HL-60 (cell line): ENCODE data around the gene ZNF280D.

Source experiments
- DNase-seq, 2 experiments: peaks; one replicate each; pipeline ENCODE4 v3.0.0-alpha.2; 2010 to 2020; ENCODE audit warnings: low read depth in 1 of 2, low spot score in 1 of 2
- H3K27ac ChIP-seq: fragments of 250-450 bp; sonication (Bioruptor Pico); replicated peaks from 2 replicates; pipeline ENCODE4 v1.5.1; 2020; ENCODE audit warnings: mild to moderate bottlenecking, moderate library complexity
- H3K27me3 ChIP-seq: fragments of 250-450 bp; sonication (Bioruptor Pico); 2 replicates; pipeline ENCODE4 v1.5.1; 2021; ENCODE audit warnings: mild to moderate bottlenecking, moderate library complexity; ENCODE audit not compliant: insufficient read depth, poor library complexity, severe bottlenecking
- H3K4me3 ChIP-seq: replicated peaks from 2 replicates; pipeline ENCODE4 v1.5.1; 2011; ENCODE audit warnings: mild to moderate bottlenecking, control low read depth, low read length; ENCODE audit not compliant: insufficient read depth
- GABPA ChIP-seq: IDR thresholded peaks from 2 replicates; pipeline ENCODE4 v1.6.1; 2012; ENCODE audit warnings: low read depth
- POLR2AphosphoS5 ChIP-seq: IDR thresholded peaks from 2 replicates; pipeline ENCODE4 v1.6.1; 2012; ENCODE audit warnings: low read depth
- SPI1 ChIP-seq: IDR thresholded peaks from 2 replicates; pipeline ENCODE4 v1.6.1; 2012; ENCODE audit warnings: low read depth, mild to moderate bottlenecking, borderline replicate concordance
- TF ChIP-seq, protein P1 (sequence below): IDR thresholded peaks from one replicate; pipeline ENCODE4 v1.5.1; 2011; ENCODE audit warnings: low read length, control low read depth, inconsistent platforms; ENCODE audit not compliant: insufficient read depth
- TF ChIP-seq, protein P2 (sequence below): IDR thresholded peaks from 2 replicates; pipeline ENCODE4 v1.6.1; 2012; ENCODE audit warnings: low read depth; ENCODE audit not compliant: insufficient replicate concordance

Gene ZNF280D

DNA sequence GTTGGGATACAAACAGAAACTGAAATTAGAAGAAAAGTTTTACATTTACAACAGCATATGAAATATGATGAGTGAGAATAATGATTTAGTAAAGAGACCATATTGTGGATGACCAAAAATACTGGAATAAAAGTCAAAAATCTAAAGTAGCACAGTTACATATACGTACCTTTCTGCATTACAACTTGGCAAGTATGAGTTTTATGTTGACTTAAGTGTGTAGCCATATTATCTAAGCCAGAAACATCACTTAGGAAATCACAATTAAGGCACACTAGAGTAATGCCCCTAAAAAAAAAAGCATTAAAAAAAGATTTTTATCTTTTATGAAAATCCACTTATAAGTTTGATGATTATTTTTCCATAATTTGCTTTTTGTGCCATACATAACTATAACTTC lies 79.1 kb downstream of the ZNF280D start:
- no peak for DNase-seq
- Histone ChIP-seq H3K4me3 (no peak overlapping the region), H3K27ac (no peak overlapping the region), H3K27me3 (no peaks in the 10 kb centered on the region)
- no peak for TF ChIP-seq SPI1
- TF ChIP-seq, protein P1, sequence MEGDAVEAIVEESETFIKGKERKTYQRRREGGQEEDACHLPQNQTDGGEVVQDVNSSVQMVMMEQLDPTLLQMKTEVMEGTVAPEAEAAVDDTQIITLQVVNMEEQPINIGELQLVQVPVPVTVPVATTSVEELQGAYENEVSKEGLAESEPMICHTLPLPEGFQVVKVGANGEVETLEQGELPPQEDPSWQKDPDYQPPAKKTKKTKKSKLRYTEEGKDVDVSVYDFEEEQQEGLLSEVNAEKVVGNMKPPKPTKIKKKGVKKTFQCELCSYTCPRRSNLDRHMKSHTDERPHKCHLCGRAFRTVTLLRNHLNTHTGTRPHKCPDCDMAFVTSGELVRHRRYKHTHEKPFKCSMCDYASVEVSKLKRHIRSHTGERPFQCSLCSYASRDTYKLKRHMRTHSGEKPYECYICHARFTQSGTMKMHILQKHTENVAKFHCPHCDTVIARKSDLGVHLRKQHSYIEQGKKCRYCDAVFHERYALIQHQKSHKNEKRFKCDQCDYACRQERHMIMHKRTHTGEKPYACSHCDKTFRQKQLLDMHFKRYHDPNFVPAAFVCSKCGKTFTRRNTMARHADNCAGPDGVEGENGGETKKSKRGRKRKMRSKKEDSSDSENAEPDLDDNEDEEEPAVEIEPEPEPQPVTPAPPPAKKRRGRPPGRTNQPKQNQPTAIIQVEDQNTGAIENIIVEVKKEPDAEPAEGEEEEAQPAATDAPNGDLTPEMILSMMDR, result no peak
- no peak for TF ChIP-seq GABPA
- TF ChIP-seq, protein P2, sequence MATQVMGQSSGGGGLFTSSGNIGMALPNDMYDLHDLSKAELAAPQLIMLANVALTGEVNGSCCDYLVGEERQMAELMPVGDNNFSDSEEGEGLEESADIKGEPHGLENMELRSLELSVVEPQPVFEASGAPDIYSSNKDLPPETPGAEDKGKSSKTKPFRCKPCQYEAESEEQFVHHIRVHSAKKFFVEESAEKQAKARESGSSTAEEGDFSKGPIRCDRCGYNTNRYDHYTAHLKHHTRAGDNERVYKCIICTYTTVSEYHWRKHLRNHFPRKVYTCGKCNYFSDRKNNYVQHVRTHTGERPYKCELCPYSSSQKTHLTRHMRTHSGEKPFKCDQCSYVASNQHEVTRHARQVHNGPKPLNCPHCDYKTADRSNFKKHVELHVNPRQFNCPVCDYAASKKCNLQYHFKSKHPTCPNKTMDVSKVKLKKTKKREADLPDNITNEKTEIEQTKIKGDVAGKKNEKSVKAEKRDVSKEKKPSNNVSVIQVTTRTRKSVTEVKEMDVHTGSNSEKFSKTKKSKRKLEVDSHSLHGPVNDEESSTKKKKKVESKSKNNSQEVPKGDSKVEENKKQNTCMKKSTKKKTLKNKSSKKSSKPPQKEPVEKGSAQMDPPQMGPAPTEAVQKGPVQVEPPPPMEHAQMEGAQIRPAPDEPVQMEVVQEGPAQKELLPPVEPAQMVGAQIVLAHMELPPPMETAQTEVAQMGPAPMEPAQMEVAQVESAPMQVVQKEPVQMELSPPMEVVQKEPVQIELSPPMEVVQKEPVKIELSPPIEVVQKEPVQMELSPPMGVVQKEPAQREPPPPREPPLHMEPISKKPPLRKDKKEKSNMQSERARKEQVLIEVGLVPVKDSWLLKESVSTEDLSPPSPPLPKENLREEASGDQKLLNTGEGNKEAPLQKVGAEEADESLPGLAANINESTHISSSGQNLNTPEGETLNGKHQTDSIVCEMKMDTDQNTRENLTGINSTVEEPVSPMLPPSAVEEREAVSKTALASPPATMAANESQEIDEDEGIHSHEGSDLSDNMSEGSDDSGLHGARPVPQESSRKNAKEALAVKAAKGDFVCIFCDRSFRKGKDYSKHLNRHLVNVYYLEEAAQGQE, result no peak
- TF ChIP-seq POLR2AphosphoS5, result no peak

DNA sequence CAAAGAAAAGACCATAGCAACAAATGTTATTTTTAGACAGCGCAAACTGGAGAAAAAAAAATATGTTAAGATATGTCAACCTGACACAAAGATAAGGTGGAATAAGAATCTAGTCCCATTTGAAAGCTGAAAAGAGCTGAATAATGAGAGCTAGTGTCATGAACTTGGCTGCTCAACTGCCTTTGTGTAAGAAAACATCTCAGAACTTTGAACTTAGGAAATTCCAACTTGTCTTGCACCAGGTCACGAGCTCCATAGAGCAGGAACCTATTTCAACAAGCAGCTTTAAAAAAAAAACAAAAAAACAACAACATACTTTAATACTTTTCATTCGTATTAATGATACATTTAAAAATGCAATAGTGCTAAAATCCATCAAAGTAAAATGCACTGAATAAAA lies 79.5 kb downstream of the ZNF280D start:
- H3K27ac ChIP-seq, result no peak overlapping the region
- no peaks in the 10 kb centered on the region for H3K27me3 ChIP-seq
- no peak for DNase-seq
- no peak overlapping the region for H3K4me3 ChIP-seq
- TF ChIP-seq, protein P2, result no peak

DNA sequence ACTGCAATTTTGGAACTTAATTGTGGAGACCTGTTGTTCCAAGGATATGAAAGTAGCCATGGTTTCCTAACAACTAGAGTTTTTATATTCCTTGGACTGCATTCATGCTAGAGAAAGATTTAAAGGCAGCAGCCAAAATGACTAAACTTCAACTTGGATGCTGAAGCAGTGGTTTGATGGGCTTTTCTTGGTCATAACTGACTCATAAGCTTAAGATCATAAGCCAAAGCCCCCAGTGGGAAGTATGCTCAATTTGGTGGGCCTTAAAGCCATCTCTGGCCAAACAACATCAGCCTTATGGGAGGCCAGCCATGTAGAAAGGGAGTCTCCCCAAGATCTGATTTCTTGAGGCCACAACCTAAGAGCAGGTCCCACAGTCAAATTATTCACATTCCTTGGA lies 80.2 kb downstream of the ZNF280D start:
- Histone ChIP-seq H3K4me3 (no peak overlapping the region), H3K27ac (no peak overlapping the region), H3K27me3 (no peaks in the 10 kb centered on the region)
- TF ChIP-seq, protein P2, result no peak
- TF ChIP-seq SPI1 (no peak), POLR2AphosphoS5 (no peak), GABPA (no peak)
- TF ChIP-seq, protein P1, result no peak
- DNase-seq, result no peak

DNA sequence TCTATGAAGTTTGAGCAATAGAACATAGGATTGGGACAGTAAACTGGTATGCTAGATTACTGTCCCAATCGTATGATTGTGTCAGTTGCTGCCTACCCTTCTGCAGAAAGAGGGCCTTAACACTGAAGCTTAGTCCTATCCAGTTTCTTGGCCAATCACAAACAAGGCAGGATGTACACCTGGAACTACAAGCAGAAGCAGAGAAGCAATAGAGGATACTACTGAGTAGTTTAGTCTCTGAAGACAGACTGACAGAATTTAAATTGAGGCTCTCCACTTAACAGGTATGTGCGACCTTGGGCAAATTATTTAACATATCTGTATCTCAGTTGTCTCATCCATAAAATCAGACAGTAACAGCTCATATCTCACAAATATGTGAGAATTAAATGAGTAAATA lies 85.0 kb downstream of the ZNF280D start:
- no peak for DNase-seq
- Histone ChIP-seq H3K27me3 (no peaks in the 10 kb centered on the region), H3K27ac (no peak overlapping the region), H3K4me3 (no peak overlapping the region)
- TF ChIP-seq POLR2AphosphoS5 (no peak), GABPA (no peak), SPI1 (no peak)
- TF ChIP-seq, protein P1, result no peak
- TF ChIP-seq, protein P2, result no peak
